ENCODE data around the gene TECTA. TPM values are rescaled to one million over a fixed set of nuclear protein-coding genes. Genes with fewer than 3 reads are reported as not detected.

The TECTA gene
- polyA plus RNA-seq, 1 donor (not counting 4 experiments of a cell fraction or from before 2014, with no cell fraction given): 0.17 TPM

DNA sequence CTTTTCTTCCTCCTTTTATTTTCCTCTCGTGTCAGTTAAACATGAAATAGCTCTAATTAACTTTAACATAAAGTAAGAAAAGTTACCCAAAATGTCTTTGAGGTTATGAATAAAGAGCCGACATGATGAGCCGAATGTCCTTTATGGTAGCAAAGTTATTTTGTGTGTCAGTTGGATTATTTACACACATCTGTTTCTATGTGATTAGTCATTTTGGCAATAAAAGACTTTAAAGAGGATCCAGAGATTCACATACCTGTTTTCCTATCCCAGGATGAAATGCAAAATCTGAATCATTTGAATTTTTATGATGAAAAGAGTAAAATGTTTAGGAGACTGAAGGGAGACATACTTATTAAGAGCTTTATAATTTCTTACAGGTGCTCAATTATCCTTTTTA, 34.0 kb upstream of the TECTA start:
- Histone ChIP-seq H3K4me3 (ENCODE audit: control insufficient read depth in 2 of 3, extremely low read depth in 1 of 3, insufficient read depth in 2 of 3, low read depth in 1 of 3, low read length in 3 of 3) (no peak overlapping the region), H3K4me2 (ENCODE audit: control insufficient read depth, extremely low read depth, insufficient read depth, low read depth, low read length) (no peak overlapping the region), H3K36me3 (ENCODE audit: control insufficient read depth in 2 of 2, extremely low read depth in 1 of 2, insufficient read depth in 2 of 2, low read length in 2 of 2) (peaks cover 6 to 9% of the 10 kb centered on the region in 2 experiments), H2AFZ (ENCODE audit: control insufficient read depth, low read length) (no peak overlapping the region), H3K9me3 (ENCODE audit: control insufficient read depth, low read depth, low read length) (no peaks in the 10 kb centered on the region), H4K20me1 (ENCODE audit: control insufficient read depth, extremely low read depth, insufficient read depth, low read length) (no peaks in the 10 kb centered on the region), H3K79me2 (ENCODE audit: control insufficient read depth, insufficient read depth, low read length) (no peaks in the 10 kb centered on the region), H3K27ac (ENCODE audit: control insufficient read depth, insufficient read depth, low read length) (no peak overlapping the region), H3K9me1 (ENCODE audit: control insufficient read depth, extremely low read depth, insufficient read depth, low read length) (no peaks in the 10 kb centered on the region), H3K27me3 (ENCODE audit: control insufficient read depth, extremely low read depth, insufficient read depth, low read length) (no peaks in the 10 kb centered on the region), H3K4me1 (ENCODE audit: control insufficient read depth, extremely low read depth, insufficient read depth, low read length) (no peaks in the 10 kb centered on the region), H3K9ac (ENCODE audit: control insufficient read depth, extremely low read depth, insufficient read depth, low read length) (no peak overlapping the region)
- DNase-seq (ENCODE audit: low read depth, low spot score) (no peak), FAIRE-seq (no peak)
- dilution Hi-C loops (cut with MboI; ENCODE audit: extremely low pct_ligation_motif_present, low sequenced_read_pairs): no loop called here
- TF ChIP-seq EZH2 (IDR thresholded peaks at IDR 0.05; ENCODE audit: low read length): no peak
- TF ChIP-seq, protein P1, sequence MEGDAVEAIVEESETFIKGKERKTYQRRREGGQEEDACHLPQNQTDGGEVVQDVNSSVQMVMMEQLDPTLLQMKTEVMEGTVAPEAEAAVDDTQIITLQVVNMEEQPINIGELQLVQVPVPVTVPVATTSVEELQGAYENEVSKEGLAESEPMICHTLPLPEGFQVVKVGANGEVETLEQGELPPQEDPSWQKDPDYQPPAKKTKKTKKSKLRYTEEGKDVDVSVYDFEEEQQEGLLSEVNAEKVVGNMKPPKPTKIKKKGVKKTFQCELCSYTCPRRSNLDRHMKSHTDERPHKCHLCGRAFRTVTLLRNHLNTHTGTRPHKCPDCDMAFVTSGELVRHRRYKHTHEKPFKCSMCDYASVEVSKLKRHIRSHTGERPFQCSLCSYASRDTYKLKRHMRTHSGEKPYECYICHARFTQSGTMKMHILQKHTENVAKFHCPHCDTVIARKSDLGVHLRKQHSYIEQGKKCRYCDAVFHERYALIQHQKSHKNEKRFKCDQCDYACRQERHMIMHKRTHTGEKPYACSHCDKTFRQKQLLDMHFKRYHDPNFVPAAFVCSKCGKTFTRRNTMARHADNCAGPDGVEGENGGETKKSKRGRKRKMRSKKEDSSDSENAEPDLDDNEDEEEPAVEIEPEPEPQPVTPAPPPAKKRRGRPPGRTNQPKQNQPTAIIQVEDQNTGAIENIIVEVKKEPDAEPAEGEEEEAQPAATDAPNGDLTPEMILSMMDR (optimal IDR thresholded peaks at IDR 0.05 in 1 of 3, IDR thresholded peaks at IDR 0.05 in 1 of 3, conservative IDR thresholded peaks at IDR 0.05 in 1 of 3; ENCODE audit: extremely low read depth in 1 of 3, insufficient read depth in 2 of 3, low read length in 3 of 3): no peak

DNA sequence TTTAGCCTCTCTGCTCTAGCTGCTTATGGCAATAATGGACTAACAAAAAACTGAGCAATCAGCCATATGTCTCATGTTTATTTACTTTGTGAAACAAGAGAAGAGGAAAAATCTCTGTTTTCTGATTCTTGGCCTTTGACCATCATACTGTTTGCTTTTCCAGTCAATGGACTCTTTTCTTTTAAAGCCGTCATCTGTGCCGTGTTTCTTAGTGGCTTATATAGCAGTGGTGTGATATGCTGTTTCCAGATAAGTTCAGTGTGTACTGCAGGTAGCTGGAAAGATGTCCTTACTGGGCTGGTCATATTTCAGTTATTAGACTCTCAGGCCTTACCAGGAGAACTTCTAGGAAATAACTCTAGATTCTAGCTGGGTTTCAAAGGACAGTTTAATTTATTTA, 33.6 kb upstream of the TECTA start:
- Histone ChIP-seq H3K4me2 (ENCODE audit: control insufficient read depth, extremely low read depth, insufficient read depth, low read depth, low read length) (no peak overlapping the region), H3K27me3 (ENCODE audit: control insufficient read depth, extremely low read depth, insufficient read depth, low read length) (no peaks in the 10 kb centered on the region), H3K27ac (ENCODE audit: control insufficient read depth, insufficient read depth, low read length) (no peak overlapping the region), H3K9ac (ENCODE audit: control insufficient read depth, extremely low read depth, insufficient read depth, low read length) (no peak overlapping the region), H3K4me3 (ENCODE audit: control insufficient read depth in 2 of 3, extremely low read depth in 1 of 3, insufficient read depth in 2 of 3, low read depth in 1 of 3, low read length in 3 of 3) (no peak overlapping the region), H3K9me3 (ENCODE audit: control insufficient read depth, low read depth, low read length) (no peaks in the 10 kb centered on the region), H3K9me1 (ENCODE audit: control insufficient read depth, extremely low read depth, insufficient read depth, low read length) (no peaks in the 10 kb centered on the region), H2AFZ (ENCODE audit: control insufficient read depth, low read length) (no peak overlapping the region), H3K4me1 (ENCODE audit: control insufficient read depth, extremely low read depth, insufficient read depth, low read length) (no peaks in the 10 kb centered on the region), H3K79me2 (ENCODE audit: control insufficient read depth, insufficient read depth, low read length) (no peaks in the 10 kb centered on the region), H4K20me1 (ENCODE audit: control insufficient read depth, extremely low read depth, insufficient read depth, low read length) (no peaks in the 10 kb centered on the region), H3K36me3 (ENCODE audit: control insufficient read depth in 2 of 2, extremely low read depth in 1 of 2, insufficient read depth in 2 of 2, low read length in 2 of 2) (peaks cover 7 to 9% of the 10 kb centered on the region in 2 experiments)
- DNase-seq (ENCODE audit: low read depth, low spot score) (no peak), FAIRE-seq (no peak)
- dilution Hi-C loops (cut with MboI; ENCODE audit: extremely low pct_ligation_motif_present, low sequenced_read_pairs): no loop called here
- TF ChIP-seq EZH2 (IDR thresholded peaks at IDR 0.05; ENCODE audit: low read length): no peak
- TF ChIP-seq, protein P1 (optimal IDR thresholded peaks at IDR 0.05 in 1 of 3, IDR thresholded peaks at IDR 0.05 in 1 of 3, conservative IDR thresholded peaks at IDR 0.05 in 1 of 3; ENCODE audit: extremely low read depth in 1 of 3, insufficient read depth in 2 of 3, low read length in 3 of 3): no peak
